HCT116 (cell line): ENCODE data around the gene WWTR1. TPM values are rescaled to one million over a fixed set of nuclear protein-coding genes. Genes with fewer than 3 reads are reported as not detected.

Experiments used
- ATAC-seq: fragments of 200-7000 bp; cut with Tn5 transposase; 2 replicates; pipeline ENCODE4 v1.9.1; 2020; ENCODE audit warnings: mild to moderate bottlenecking, moderate library complexity
- BruUV-seq: library from RNA; stranded (reverse); fragments of 400-500 nt; replicated peaks from 2 replicates; lab custom pipeline; 2021; lab: Mats Ljungman, UMichigan
- CTCF ChIA-PET: fragments of 300-600 bp; sonication (Branson Sonifier 250); formaldehyde crosslinking; loops from one replicate; lab custom pipeline; 2021; ENCODE audit warnings: antibody characterized with exemption; lab: Charles Lee
- POLR2A ChIA-PET: fragments of 300-600, 350-600 bp; sonication (Branson Sonifier 250); formaldehyde crosslinking; loops from one replicate; lab custom pipeline; 2021; ENCODE audit warnings: antibody characterized with exemption; lab: Charles Lee
- RAD21 ChIA-PET, 2 experiments: fragments of 300-600 bp; sonication (Branson Sonifier 250); formaldehyde crosslinking; loops; one replicate each; lab custom pipeline; 2023; ENCODE audit warnings: low total read pairs in 2 of 2; ENCODE audit not compliant: uncharacterized antibody in 2 of 2, unreplicated experiment in 2 of 2, low non-redundant PET in 1 of 2; lab: Charles Lee
- DNase-seq: peaks from one replicate; pipeline ENCODE4 v3.0.0-alpha.2; 2010; ENCODE audit warnings: low read depth, low spot score
- H2AFZ ChIP-seq: fragments of 200-600 bp; shearing (Covaris generic), sonication (generic); 2 replicates; pipeline ENCODE4 v1.6.1; 2017; ENCODE audit warnings: low read depth, mixed run types, mixed read lengths, antibody characterized with exemption, low read length; ENCODE audit not compliant: poor library complexity, severe bottlenecking
- H3K27ac ChIP-seq: 2 replicates; pipeline ENCODE4 v1.5.1; 2012; ENCODE audit warnings: low read depth, low read length
- H3K27me3 ChIP-seq: fragments of 200-600 bp; sonication (generic); 2 replicates; pipeline ENCODE4 v1.6.1; 2016; ENCODE audit warnings: mixed run types, low read length, mixed read lengths; ENCODE audit not compliant: insufficient read depth
- H3K36me3 ChIP-seq, 2 experiments: fragments of 200-500 bp in 1 of 2; fragments of 200-600 bp in 1 of 2; sonication (Bioruptor generic) in 1 of 2; sonication (generic) in 1 of 2; 2 replicates each; pipeline versions ENCODE4 v1.5.1 to v1.6.1; 2014 to 2016; ENCODE audit warnings: low read length in 2 of 2, inconsistent platforms in 1 of 2, mixed read lengths in 1 of 2, mixed run types in 1 of 2; ENCODE audit not compliant: insufficient read depth in 2 of 2, control insufficient read depth in 1 of 2
- H3K4me1 ChIP-seq, 2 experiments: fragments of 200-600 bp in 1 of 2; sonication (generic) in 1 of 2; 2 replicates each; pipeline versions ENCODE4 v1.5.1 to v1.6.1; 2012 to 2017; ENCODE audit warnings: low read length in 2 of 2, inconsistent platforms in 1 of 2, mild to moderate bottlenecking in 1 of 2, mixed read lengths in 1 of 2, mixed run types in 1 of 2, moderate library complexity in 1 of 2; ENCODE audit not compliant: insufficient read depth in 2 of 2, control insufficient read depth in 1 of 2
- H3K4me2 ChIP-seq: fragments of 200-600 bp; sonication (generic); 2 replicates; pipeline ENCODE4 v1.6.1; 2017; ENCODE audit warnings: mixed run types, low read length, mixed read lengths
- H3K4me3 ChIP-seq, 2 experiments: fragments of 200-600 bp in 1 of 2; sonication (generic) in 1 of 2; replicated peaks in 1 of 2; 2 replicates each; pipeline ENCODE4 v1.5.1; 2011 to 2016; ENCODE audit warnings: low read length in 2 of 2, control low read depth in 1 of 2, low read depth in 1 of 2, mild to moderate bottlenecking in 1 of 2, mixed read lengths in 1 of 2, mixed run types in 1 of 2
- H3K79me2 ChIP-seq: fragments of 200-600 bp; sonication (generic); 2 replicates; pipeline ENCODE4 v1.6.1; 2017; ENCODE audit warnings: mild to moderate bottlenecking, mixed run types, low read length, moderate library complexity, mixed read lengths; ENCODE audit not compliant: insufficient read depth
- H3K9ac ChIP-seq: fragments of 200-600 bp; sonication (generic); 2 replicates; pipeline ENCODE4 v1.6.1; 2016; ENCODE audit warnings: low read length, mixed read lengths
- H3K9me2 ChIP-seq: fragments of 200-600 bp; sonication (generic), shearing (Covaris generic); 2 replicates; pipeline ENCODE4 v1.6.1; 2017; ENCODE audit warnings: mixed run types, mild to moderate bottlenecking, moderate library complexity; ENCODE audit not compliant: insufficient read depth
- H3K9me3 ChIP-seq, 2 experiments: fragments of 200-500 bp in 1 of 2; fragments of 200-600 bp in 1 of 2; sonication (Bioruptor generic) in 1 of 2; sonication (generic) in 1 of 2; 2 replicates each; pipeline ENCODE4 v1.6.1; 2014 to 2017; ENCODE audit warnings: low read length in 2 of 2, mixed read lengths in 2 of 2, inconsistent platforms in 1 of 2, low read depth in 1 of 2, mild to moderate bottlenecking in 1 of 2, mixed run types in 1 of 2, moderate library complexity in 1 of 2; ENCODE audit not compliant: control insufficient read depth in 1 of 2, insufficient read depth in 1 of 2
- H4K20me1 ChIP-seq: fragments of 200-600 bp; sonication (generic), shearing (Covaris generic); 2 replicates; pipeline ENCODE4 v1.6.1; 2017; ENCODE audit warnings: mixed run types, mild to moderate bottlenecking, moderate library complexity; ENCODE audit not compliant: insufficient read depth
- CBX3 ChIP-seq: IDR thresholded peaks from 2 replicates; pipeline ENCODE4 v1.6.1; 2012; ENCODE audit warnings: low read depth
- CEBPB ChIP-seq: IDR thresholded peaks from 2 replicates; pipeline ENCODE4 v1.6.1; 2012; ENCODE audit warnings: low read depth
- CTCF ChIP-seq, 3 experiments: fragments of 200-600 bp in 1 of 3; sonication (generic) in 1 of 3; IDR thresholded peaks in 2 of 3; conservative IDR thresholded peaks in 1 of 3; 2 replicates each; pipeline ENCODE4 v1.5.1; 2012 to 2017; ENCODE audit warnings: low read depth in 2 of 3, low read length in 2 of 3, antibody characterized with exemption in 1 of 3, borderline replicate concordance in 1 of 3, control low read depth in 1 of 3, mild to moderate bottlenecking in 1 of 3, mixed read lengths in 1 of 3, mixed run types in 1 of 3, moderate library complexity in 1 of 3; ENCODE audit not compliant: insufficient read depth in 1 of 3
- EGR1 ChIP-seq: IDR thresholded peaks from 2 replicates; pipeline ENCODE4 v1.6.1; 2012; ENCODE audit warnings: low read depth
- ELF1 ChIP-seq: IDR thresholded peaks from 2 replicates; pipeline ENCODE4 v1.6.1; 2012; ENCODE audit warnings: low read depth, borderline replicate concordance
- FOSL1 ChIP-seq: IDR thresholded peaks from 2 replicates; pipeline ENCODE4 v1.6.1; 2012; ENCODE audit warnings: low read depth
- MAX ChIP-seq: IDR thresholded peaks from 2 replicates; pipeline ENCODE4 v1.6.1; 2012
- RAD21 ChIP-seq: IDR thresholded peaks from 2 replicates; pipeline ENCODE4 v1.6.1; 2012; ENCODE audit warnings: low read depth, mild to moderate bottlenecking
- SIN3A ChIP-seq: IDR thresholded peaks from 2 replicates; pipeline ENCODE4 v1.6.1; 2012; ENCODE audit warnings: low read depth
- SP1 ChIP-seq: IDR thresholded peaks from 2 replicates; pipeline ENCODE4 v1.6.1; 2012; ENCODE audit warnings: low read depth
- SRF ChIP-seq: IDR thresholded peaks from 2 replicates; pipeline ENCODE4 v1.6.1; 2012; ENCODE audit warnings: low read depth
- YY1 ChIP-seq: IDR thresholded peaks from 2 replicates; pipeline ENCODE4 v1.6.1; 2011; ENCODE audit warnings: low read length, low read depth, moderate library complexity, mild to moderate bottlenecking; ENCODE audit not compliant: insufficient replicate concordance; ENCODE audit errors: extremely low read depth
- ZBTB33 ChIP-seq: IDR thresholded peaks from 2 replicates; pipeline ENCODE4 v1.6.1; 2011; ENCODE audit warnings: mild to moderate bottlenecking, low read length, moderate library complexity; ENCODE audit not compliant: insufficient replicate concordance; ENCODE audit errors: extremely low read depth
- ZFX ChIP-seq: fragments of 450-650 bp; IDR thresholded peaks from 2 replicates; pipeline ENCODE4 v1.6.1; 2017
- ZNF274 ChIP-seq: fragments of 200-500 bp; sonication (Bioruptor generic); IDR thresholded peaks from 2 replicates; pipeline ENCODE4 v1.6.1; 2014; ENCODE audit warnings: mild to moderate bottlenecking, low read depth, low read length, inconsistent platforms
- intact Hi-C: fragments of 100-400 bp; cut with micrococcal nuclease; formaldehyde crosslinking; loops from 2 replicates; pipeline ENCODE4 v1.10.0; 2022
- total RNA-seq: library from RNA; stranded (reverse); gene quantifications from one replicate; pipeline ENCODE4 v1.2.1, GENCODE V29; 2021; ENCODE audit not compliant: unreplicated experiment
- TF ChIP-seq, protein P1 (sequence below): IDR thresholded peaks from 2 replicates; pipeline ENCODE4 v1.6.1; 2012; ENCODE audit warnings: low read depth

WWTR1 gene
- total RNA-seq, 1 experiment from 2014 or later = 46.9 TPM

DNA sequence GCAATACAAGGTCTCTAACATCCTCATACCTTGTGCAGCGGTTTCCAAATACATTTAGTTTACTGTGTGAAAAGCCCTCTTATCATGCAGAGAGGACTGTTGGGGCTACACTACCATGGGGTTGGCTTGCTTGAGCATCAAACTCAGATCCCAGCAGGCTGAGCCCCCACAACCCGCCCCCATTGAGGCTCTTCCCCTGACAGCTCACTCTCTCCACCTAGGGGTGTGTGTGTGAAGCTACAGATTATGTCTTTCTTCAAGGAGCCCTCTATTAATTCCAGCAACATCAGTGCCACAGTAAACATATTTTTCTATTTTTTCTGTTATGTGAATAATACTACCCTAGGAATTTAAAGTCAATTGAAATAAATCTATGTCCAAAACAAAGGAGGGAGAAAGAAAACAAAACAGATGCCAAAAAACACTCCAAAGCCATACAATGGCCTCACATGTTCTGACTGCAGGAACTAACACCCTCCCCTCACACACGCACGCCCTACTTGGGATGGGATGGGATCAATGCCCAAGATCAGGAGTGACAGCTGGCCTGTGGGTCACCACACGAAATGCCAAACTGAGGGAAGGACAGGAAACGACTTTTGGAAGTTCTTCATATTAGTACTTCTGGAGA, 168.7 kb downstream of the WWTR1 start:
- no peak overlapping the region for H3K4me3 ChIP-seq
- no peak overlapping the region for H3K4me2 ChIP-seq
- peak; percentile 90 for ATAC-seq
- no peaks in the 10 kb centered on the region for H4K20me1 ChIP-seq
- H3K9me3 ChIP-seq = peaks cover 0 to 3% of the 10 kb centered on the region in 2 experiments; a peak in 1 of 4 replicates
- ChIA-PET POLR2A (no interaction called here), RAD21 (no interaction called here), CTCF (interaction anchor here (1.0 to 1.9 kb wide), 12 partner anchors 9 to 539 kb away, joined by 3 to 16 read pairs (median 4); no protein-coding TSS in a partner anchor)
- H2AFZ ChIP-seq = peak overlapping the region; percentile 29
- no peaks in the 10 kb centered on the region for H3K27me3 ChIP-seq
- H3K79me2 ChIP-seq = no peaks in the 10 kb centered on the region
- intact Hi-C loops = loop anchor here (2.0 kb wide), 1 partner anchor 136 kb away; no protein-coding TSS in a partner anchor
- no TSS peak for BruUV-seq
- H3K9ac ChIP-seq = no peak overlapping the region
- no peaks in the 10 kb centered on the region for H3K9me2 ChIP-seq
- DNase-seq = peak; percentile 39
- no peaks in the 10 kb centered on the region for H3K36me3 ChIP-seq
- H3K4me1 ChIP-seq = peaks cover 0 to 13% of the 10 kb centered on the region in 2 experiments; a peak in 1 of 4 replicates
- TF ChIP-seq ELF1 = no peak
- no peak for TF ChIP-seq CBX3
- no peak for TF ChIP-seq CEBPB
- TF ChIP-seq CTCF (IDR thresholded peaks at IDR 0.05 in 2 of 3, conservative IDR thresholded peaks at IDR 0.05 in 1 of 3; ENCODE audit: borderline replicate concordance in 1 of 3, insufficient read depth in 1 of 3, low read depth in 2 of 3, low read length in 2 of 3) = peak; percentile 63 to 86 (median 78); a peak in 5 of 6 replicates
- no peak for TF ChIP-seq YY1
- TF ChIP-seq RAD21 = peak; percentile 71
- TF ChIP-seq, protein P1, sequence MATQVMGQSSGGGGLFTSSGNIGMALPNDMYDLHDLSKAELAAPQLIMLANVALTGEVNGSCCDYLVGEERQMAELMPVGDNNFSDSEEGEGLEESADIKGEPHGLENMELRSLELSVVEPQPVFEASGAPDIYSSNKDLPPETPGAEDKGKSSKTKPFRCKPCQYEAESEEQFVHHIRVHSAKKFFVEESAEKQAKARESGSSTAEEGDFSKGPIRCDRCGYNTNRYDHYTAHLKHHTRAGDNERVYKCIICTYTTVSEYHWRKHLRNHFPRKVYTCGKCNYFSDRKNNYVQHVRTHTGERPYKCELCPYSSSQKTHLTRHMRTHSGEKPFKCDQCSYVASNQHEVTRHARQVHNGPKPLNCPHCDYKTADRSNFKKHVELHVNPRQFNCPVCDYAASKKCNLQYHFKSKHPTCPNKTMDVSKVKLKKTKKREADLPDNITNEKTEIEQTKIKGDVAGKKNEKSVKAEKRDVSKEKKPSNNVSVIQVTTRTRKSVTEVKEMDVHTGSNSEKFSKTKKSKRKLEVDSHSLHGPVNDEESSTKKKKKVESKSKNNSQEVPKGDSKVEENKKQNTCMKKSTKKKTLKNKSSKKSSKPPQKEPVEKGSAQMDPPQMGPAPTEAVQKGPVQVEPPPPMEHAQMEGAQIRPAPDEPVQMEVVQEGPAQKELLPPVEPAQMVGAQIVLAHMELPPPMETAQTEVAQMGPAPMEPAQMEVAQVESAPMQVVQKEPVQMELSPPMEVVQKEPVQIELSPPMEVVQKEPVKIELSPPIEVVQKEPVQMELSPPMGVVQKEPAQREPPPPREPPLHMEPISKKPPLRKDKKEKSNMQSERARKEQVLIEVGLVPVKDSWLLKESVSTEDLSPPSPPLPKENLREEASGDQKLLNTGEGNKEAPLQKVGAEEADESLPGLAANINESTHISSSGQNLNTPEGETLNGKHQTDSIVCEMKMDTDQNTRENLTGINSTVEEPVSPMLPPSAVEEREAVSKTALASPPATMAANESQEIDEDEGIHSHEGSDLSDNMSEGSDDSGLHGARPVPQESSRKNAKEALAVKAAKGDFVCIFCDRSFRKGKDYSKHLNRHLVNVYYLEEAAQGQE = no peak
- TF ChIP-seq SIN3A = no peak
- TF ChIP-seq ZBTB33 = no peak
- no peak for TF ChIP-seq ZNF274
- 0 out of 2 replicates have a peak, but pooled peaks have one; percentile 39 for TF ChIP-seq EGR1
- TF ChIP-seq SRF = no peak
- TF ChIP-seq FOSL1 = no peak
- no peak for TF ChIP-seq SP1
- no peak for TF ChIP-seq ZFX
- TF ChIP-seq MAX = no peak
- no peak overlapping the region for H3K27ac ChIP-seq
